Vagina (tissue), 2 donors: ENCODE data around the gene SCN5A. TPM values are rescaled to one million over a fixed set of nuclear protein-coding genes. Genes with fewer than 3 reads are reported as not detected.

Experiments used
- DNase-seq, 2 donors: peaks; one replicate each; pipeline ENCODE4 v3.0.0-alpha.2; 2017; ENCODE audit errors: extremely low spot score in 2 of 2
- H3K27ac ChIP-seq: fragments of 200-600 bp; sonication (generic); one replicate; pipeline ENCODE4 v1.5.1; 2019
- H3K27me3 ChIP-seq: fragments of 200-600 bp; sonication (generic); one replicate; pipeline ENCODE4 v1.5.1; 2019
- H3K36me3 ChIP-seq, 2 donors: fragments of 200-600 bp; sonication (generic); one replicate each; pipeline ENCODE4 v1.5.1; 2017 to 2019
- H3K4me1 ChIP-seq: fragments of 200-600 bp; sonication (generic); one replicate; pipeline ENCODE4 v1.5.1; 2019
- H3K4me3 ChIP-seq, 2 donors: fragments of 200-600 bp; sonication (generic); 1 replicate in 1 of 2; 2 replicates in 1 of 2; pipeline ENCODE4 v1.5.1; 2016 to 2019
- H3K9me3 ChIP-seq: fragments of 200-600 bp; sonication (generic); one replicate; pipeline ENCODE4 v1.5.1; 2019
- POLR2A ChIP-seq, 2 donors: fragments of 450-650 bp; IDR thresholded peaks; one replicate each; pipeline ENCODE4 v1.6.1; 2017; ENCODE audit warnings: antibody characterized with exemption in 2 of 2, mild to moderate bottlenecking in 2 of 2, moderate library complexity in 2 of 2
- POLR2AphosphoS5 ChIP-seq, 2 donors: sonication (generic); formaldehyde crosslinking; IDR thresholded peaks; one replicate each; pipeline ENCODE4 v1.9.0; 2017; ENCODE audit warnings: antibody characterized with exemption in 2 of 2, mild to moderate bottlenecking in 2 of 2, low read depth in 1 of 2; ENCODE audit not compliant: insufficient read depth in 1 of 2
- intact Hi-C: fragments of 100-400 bp; cut with DNase I; formaldehyde crosslinking; loops from one replicate; pipeline ENCODE4 v1.15.1; 2023
- total RNA-seq: library from RNA; depleted of rRNA; stranded (reverse); fragments of >200 nt; gene quantifications from one replicate; pipeline ENCODE4 v1.2.3, GENCODE V29; 2016
- TF ChIP-seq, protein P1 (sequence below), 3 experiments: fragments of 450-650 bp in 2 of 3; fragments of 200-600 bp in 1 of 3; sonication (generic) in 1 of 3; IDR thresholded peaks; one replicate each; pipeline ENCODE4 v1.5.1; 2017 to 2019; ENCODE audit warnings: antibody characterized with exemption in 3 of 3, mild to moderate bottlenecking in 2 of 3, moderate library complexity in 2 of 3

Gene SCN5A
- total RNA-seq, 1 donor from 2014 or later: 9.3 TPM

DNA sequence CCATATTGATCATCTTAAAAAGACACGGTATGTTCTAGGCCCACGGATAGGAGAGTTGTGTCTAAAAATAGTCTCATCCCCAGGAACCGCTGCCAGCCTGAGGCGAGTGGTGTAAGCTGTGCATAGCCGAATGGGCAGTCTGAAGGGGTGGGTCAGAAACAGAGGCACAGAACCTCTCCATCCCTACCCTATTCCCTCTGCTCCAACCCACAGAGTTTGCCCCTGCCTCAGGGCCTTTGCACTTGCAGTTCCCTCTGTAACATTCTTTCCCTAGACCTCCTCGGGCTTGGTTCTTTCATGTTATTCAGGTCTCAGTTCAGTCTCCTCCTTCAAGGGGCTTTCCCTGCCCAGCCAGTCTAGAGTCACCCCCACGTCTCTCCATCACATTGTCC is 4.8 kb downstream of the SCN5A start:
- H3K36me3 ChIP-seq: no peaks in the 10 kb centered on the region
- no peaks in the 10 kb centered on the region for H3K4me1 ChIP-seq
- TF ChIP-seq POLR2AphosphoS5 (IDR thresholded peaks at IDR 0.05; ENCODE audit: insufficient read depth in 1 of 2, low read depth in 1 of 2): no peak
- TF ChIP-seq POLR2A (IDR thresholded peaks at IDR 0.05): no peak
- TF ChIP-seq, protein P1, sequence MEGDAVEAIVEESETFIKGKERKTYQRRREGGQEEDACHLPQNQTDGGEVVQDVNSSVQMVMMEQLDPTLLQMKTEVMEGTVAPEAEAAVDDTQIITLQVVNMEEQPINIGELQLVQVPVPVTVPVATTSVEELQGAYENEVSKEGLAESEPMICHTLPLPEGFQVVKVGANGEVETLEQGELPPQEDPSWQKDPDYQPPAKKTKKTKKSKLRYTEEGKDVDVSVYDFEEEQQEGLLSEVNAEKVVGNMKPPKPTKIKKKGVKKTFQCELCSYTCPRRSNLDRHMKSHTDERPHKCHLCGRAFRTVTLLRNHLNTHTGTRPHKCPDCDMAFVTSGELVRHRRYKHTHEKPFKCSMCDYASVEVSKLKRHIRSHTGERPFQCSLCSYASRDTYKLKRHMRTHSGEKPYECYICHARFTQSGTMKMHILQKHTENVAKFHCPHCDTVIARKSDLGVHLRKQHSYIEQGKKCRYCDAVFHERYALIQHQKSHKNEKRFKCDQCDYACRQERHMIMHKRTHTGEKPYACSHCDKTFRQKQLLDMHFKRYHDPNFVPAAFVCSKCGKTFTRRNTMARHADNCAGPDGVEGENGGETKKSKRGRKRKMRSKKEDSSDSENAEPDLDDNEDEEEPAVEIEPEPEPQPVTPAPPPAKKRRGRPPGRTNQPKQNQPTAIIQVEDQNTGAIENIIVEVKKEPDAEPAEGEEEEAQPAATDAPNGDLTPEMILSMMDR (IDR thresholded peaks at IDR 0.05): no peak
- peak in 1 of 2 donors; percentile 69 for DNase-seq
- no peaks in the 10 kb centered on the region for H3K27me3 ChIP-seq
- no peak overlapping the region for H3K4me3 ChIP-seq
- intact Hi-C loops: no loop called here
- no peaks in the 10 kb centered on the region for H3K9me3 ChIP-seq
- H3K27ac ChIP-seq: no peak overlapping the region

DNA sequence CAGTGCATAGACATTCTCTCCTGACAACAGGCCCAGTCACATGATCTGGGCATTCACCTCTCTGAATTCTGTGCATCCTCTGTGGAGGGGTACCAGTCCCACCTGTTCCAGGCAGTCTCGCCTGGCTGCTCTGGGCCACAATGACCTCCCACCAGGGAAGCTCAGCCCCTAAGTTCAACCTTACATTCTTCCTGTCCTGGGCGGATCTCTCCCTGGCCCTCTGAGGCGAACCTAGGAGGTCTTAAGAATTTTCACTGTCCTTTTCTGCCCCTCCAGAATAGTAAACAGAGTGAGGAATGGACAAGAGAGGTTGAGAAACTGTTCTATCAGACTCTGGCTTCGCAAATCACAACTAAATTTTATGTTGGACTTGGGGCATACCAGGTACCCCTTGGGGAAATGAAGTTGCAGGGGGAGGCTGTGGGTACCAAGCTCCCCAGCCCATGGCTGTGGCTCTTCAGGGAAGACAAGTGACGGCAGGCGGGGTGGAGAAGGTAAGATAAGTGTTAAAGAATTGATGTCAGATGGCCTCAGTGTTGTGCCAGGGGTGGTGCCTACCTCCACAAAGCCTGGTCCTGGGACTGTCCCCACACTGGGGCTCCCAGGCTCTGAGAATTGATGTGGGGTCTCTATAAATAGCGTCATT is 5.3 kb downstream of the SCN5A start:
- Histone ChIP-seq H3K4me1 (no peaks in the 10 kb centered on the region), H3K9me3 (no peaks in the 10 kb centered on the region), H3K36me3 (no peaks in the 10 kb centered on the region), H3K4me3 (no peak overlapping the region), H3K27ac (no peak overlapping the region), H3K27me3 (no peaks in the 10 kb centered on the region)
- no peak for TF ChIP-seq POLR2AphosphoS5 (IDR thresholded peaks at IDR 0.05; ENCODE audit: insufficient read depth in 1 of 2, low read depth in 1 of 2)
- TF ChIP-seq POLR2A (IDR thresholded peaks at IDR 0.05): no peak
- intact Hi-C loops: no loop called here
- peak in 1 of 2 donors; percentile 64 for DNase-seq

DNA sequence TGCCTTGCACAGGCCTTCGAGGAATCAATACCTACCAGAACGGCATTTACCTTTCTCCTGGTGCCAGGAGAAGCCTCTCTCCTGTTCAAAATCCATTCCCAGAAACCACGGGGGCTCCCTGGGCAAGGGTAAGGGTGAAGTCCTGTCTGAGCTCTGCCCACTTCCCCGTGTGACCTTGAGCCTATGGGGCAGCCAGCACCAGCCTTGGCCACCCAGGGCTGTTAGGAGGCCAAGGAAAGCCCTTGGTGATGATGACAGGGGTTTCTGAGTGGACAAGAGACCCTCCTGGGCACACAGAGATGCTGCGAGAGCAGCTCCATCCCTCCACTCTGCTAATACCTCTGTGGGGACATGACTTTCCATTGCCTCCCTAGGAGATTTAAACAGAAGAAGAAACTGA is 5.9 kb downstream of the SCN5A start:
- peak in 1 of 2 donors; percentile 65 for DNase-seq
- Histone ChIP-seq H3K9me3 (no peaks in the 10 kb centered on the region), H3K27ac (no peak overlapping the region), H3K4me3 (no peak overlapping the region), H3K36me3 (no peaks in the 10 kb centered on the region), H3K4me1 (no peaks in the 10 kb centered on the region), H3K27me3 (no peaks in the 10 kb centered on the region)
- TF ChIP-seq POLR2AphosphoS5 (IDR thresholded peaks at IDR 0.05; ENCODE audit: insufficient read depth in 1 of 2, low read depth in 1 of 2) (no peak), POLR2A (IDR thresholded peaks at IDR 0.05) (no peak)
- TF ChIP-seq, protein P1 (IDR thresholded peaks at IDR 0.05): no peak
- intact Hi-C loops: no loop called here

DNA sequence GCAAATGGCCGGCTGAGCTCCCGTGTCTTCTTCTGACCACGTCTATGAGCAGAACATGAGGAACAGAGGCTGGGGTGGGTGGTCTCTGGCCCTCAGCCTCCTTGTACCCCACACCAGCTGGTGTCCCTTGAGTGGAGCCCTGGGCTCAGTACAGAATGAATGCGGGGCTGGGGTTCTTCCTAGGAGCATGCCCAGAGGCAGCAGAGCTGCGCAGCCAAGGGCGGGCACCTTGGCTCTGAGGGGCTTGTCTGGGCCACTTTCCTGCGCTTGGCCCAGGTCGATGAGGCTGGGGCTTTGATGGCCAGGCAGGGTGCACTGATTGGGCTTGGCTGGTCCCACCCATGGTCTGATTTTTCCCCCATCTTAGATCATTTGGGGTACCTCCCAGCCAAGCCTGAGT is 6.4 kb downstream of the SCN5A start:
- Histone ChIP-seq H3K4me3 (no peak overlapping the region), H3K36me3 (no peaks in the 10 kb centered on the region), H3K4me1 (no peaks in the 10 kb centered on the region), H3K9me3 (no peaks in the 10 kb centered on the region), H3K27me3 (no peaks in the 10 kb centered on the region), H3K27ac (no peak overlapping the region)
- intact Hi-C loops: no loop called here
- TF ChIP-seq POLR2AphosphoS5 (IDR thresholded peaks at IDR 0.05; ENCODE audit: insufficient read depth in 1 of 2, low read depth in 1 of 2) (no peak), POLR2A (IDR thresholded peaks at IDR 0.05) (no peak)
- TF ChIP-seq, protein P1 (IDR thresholded peaks at IDR 0.05): no peak
- peak in 1 of 2 donors; percentile 71 for DNase-seq

DNA sequence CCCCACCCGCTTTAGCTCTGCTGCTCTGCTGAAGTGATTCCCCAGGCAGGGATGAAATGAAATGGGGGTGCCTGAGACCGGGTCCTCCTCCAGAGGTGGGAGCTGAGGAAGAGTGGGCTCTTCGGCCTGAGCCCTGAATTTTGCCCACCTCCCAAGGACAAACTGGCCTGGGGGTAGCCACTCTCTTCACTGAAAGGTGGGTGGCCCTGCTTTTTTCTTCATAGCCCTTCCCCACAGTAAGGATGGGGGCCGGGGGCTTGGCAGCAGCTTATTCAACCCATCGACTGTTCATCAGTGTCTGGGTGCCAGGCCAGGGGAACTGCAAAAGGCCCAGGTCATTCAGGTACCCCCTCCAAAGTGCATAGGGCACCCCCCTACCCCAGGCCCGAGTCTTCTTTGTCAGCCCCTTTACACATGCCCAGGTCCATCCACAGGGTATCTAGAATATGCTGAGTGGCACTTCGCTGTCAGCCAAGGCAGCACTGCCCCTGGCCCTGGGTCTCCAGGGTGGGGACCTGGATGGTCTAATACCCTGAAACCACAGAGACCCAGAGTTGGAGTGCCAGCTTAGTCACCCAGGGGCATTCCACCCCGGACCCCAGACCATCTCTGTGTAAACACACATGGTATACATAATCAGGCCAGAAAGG is 7.9 kb downstream of the SCN5A start:
- intact Hi-C loops: no loop called here
- no peaks in the 10 kb centered on the region for H3K27me3 ChIP-seq
- no peaks in the 10 kb centered on the region for H3K36me3 ChIP-seq
- H3K27ac ChIP-seq: no peak overlapping the region
- no peak for TF ChIP-seq POLR2AphosphoS5 (IDR thresholded peaks at IDR 0.05; ENCODE audit: insufficient read depth in 1 of 2, low read depth in 1 of 2)
- TF ChIP-seq, protein P1 (IDR thresholded peaks at IDR 0.05): no peak
- no peak for TF ChIP-seq POLR2A (IDR thresholded peaks at IDR 0.05)
- no peak for DNase-seq
- H3K4me1 ChIP-seq: no peaks in the 10 kb centered on the region
- no peaks in the 10 kb centered on the region for H3K9me3 ChIP-seq
- H3K4me3 ChIP-seq: no peak overlapping the region
